Activated gamma-delta T cell treated with Interleukin-2 at 50 U/mL for 16 hours (primary cell): ENCODE results near the gene COBLL1.
"Not testable (repeated sequence)": the region's sequence is repeated elsewhere in the genome, so short reads cannot be mapped to it uniquely, and the experiment has no call there.

ENCODE experiments used
- DNase-seq: peaks from one replicate; pipeline ENCODE4 v3.0.0-alpha.2; 2020

Gene COBLL1

GRCh38 chr2:164841719-164842623 lies at the start of gene COBLL1:
Gene COBLL1, minus strand, starts transcription at chr2:164841823. Its CDS starts 627 bp downstream, at chr2:164841196.
- DNase-seq, result peak; percentile 3

GRCh38 chr2:164890544-164890943 lies 48.9 kb upstream of the COBLL1 start:
- no peak for DNase-seq

- no peak for DNase-seq
Measured at GRCh38 chr2:164888592-164888991, 47.0 kb upstream of the COBLL1 start.

- no peak for DNase-seq
Measured at GRCh38 chr2:164887434-164888144, 46.0 kb upstream of the COBLL1 start.

GRCh38 chr2:164882276-164882675 lies 40.7 kb upstream of the COBLL1 start:
- no peak for DNase-seq

GRCh38 chr2:164881524-164881923 lies 39.9 kb upstream of the COBLL1 start:
- DNase-seq, result no peak

GRCh38 chr2:164879901-164880535 lies 38.4 kb upstream of the COBLL1 start:
- DNase-seq, result no peak

GRCh38 chr2:164877927-164878326 lies 36.3 kb upstream of the COBLL1 start:
- no peak for DNase-seq

GRCh38 chr2:164877169-164877568 lies 35.5 kb upstream of the COBLL1 start:
- no peak for DNase-seq

- no peak for DNase-seq
Measured at GRCh38 chr2:164875334-164876205, 33.9 kb upstream of the COBLL1 start.

- DNase-seq, result no peak
Measured at GRCh38 chr2:164873210-164873908, 31.7 kb upstream of the COBLL1 start.

GRCh38 chr2:164871404-164871803 lies 29.8 kb upstream of the COBLL1 start:
- DNase-seq, result no peak

- no peak for DNase-seq
Measured at GRCh38 chr2:164869420-164869772, 27.8 kb upstream of the COBLL1 start.

GRCh38 chr2:164868563-164869419 lies 27.2 kb upstream of the COBLL1 start:
- no peak for DNase-seq

GRCh38 chr2:164867779-164868397 lies 26.3 kb upstream of the COBLL1 start:
- DNase-seq, result no peak

GRCh38 chr2:164866381-164866780 lies 24.8 kb upstream of the COBLL1 start:
- not testable (repeated sequence) for DNase-seq

GRCh38 chr2:164860694-164861042 lies 19.0 kb upstream of the COBLL1 start:
- DNase-seq, result no peak

- DNase-seq, result not testable (repeated sequence)
Measured at GRCh38 chr2:164859906-164860693, 18.5 kb upstream of the COBLL1 start.

- DNase-seq, result no peak
Measured at GRCh38 chr2:164859251-164859818, 17.7 kb upstream of the COBLL1 start.
